GM12878 (cell line): ENCODE measurements around the gene LTBP3. TPM values are rescaled to one million over a fixed set of nuclear protein-coding genes. Genes with fewer than 3 reads are reported as not detected.
A peak's percentile ranks its signal among the peaks of the same experiment; 100 is the strongest.

Source experiments
- CBX5 ChIP-seq: sonication (generic); IDR thresholded peaks from 2 replicates; pipeline ENCODE4 v1.6.1; 2016; ENCODE audit warnings: low read depth, moderate library complexity, mild to moderate bottlenecking, inconsistent platforms
- CTCF ChIP-seq, 3 experiments: IDR thresholded peaks in 2 of 3; conservative IDR thresholded peaks in 1 of 3; 2 replicates each; pipeline ENCODE4 v1.5.1; 2011; ENCODE audit warnings: low read depth in 3 of 3, low read length in 3 of 3, mild to moderate bottlenecking in 3 of 3, control low read depth in 2 of 3, moderate library complexity in 2 of 3, inconsistent platforms in 1 of 3, mixed read lengths in 1 of 3; ENCODE audit not compliant: control insufficient read depth in 2 of 3, insufficient read depth in 1 of 3; ENCODE audit errors: extremely low read depth in 1 of 3
- MYC ChIP-seq: IDR thresholded peaks from 2 replicates; pipeline ENCODE4 v1.6.1; 2011; ENCODE audit warnings: mild to moderate bottlenecking, low read length, moderate library complexity, inconsistent platforms; ENCODE audit not compliant: insufficient read depth, insufficient replicate concordance, insufficient read length, severe bottlenecking
- RAD21 ChIP-seq: IDR thresholded peaks from 2 replicates; pipeline ENCODE4 v1.6.1; 2011; ENCODE audit warnings: mild to moderate bottlenecking, low read depth, low read length, moderate library complexity; ENCODE audit not compliant: insufficient read depth
- SIN3A ChIP-seq: IDR thresholded peaks from 2 replicates; pipeline ENCODE4 v1.6.1; 2012; ENCODE audit warnings: low read depth, low read length, improper control_type of control experiment
- SIX5 ChIP-seq: IDR thresholded peaks from 2 replicates; pipeline ENCODE4 v1.6.1; 2011; ENCODE audit warnings: mild to moderate bottlenecking, low read depth, low read length, moderate library complexity; ENCODE audit not compliant: severe bottlenecking
- SMC3 ChIP-seq: IDR thresholded peaks from 2 replicates; pipeline ENCODE4 v1.6.1; 2011; ENCODE audit warnings: low read length, improper control_type of control experiment, borderline replicate concordance
- ZBTB33 ChIP-seq: fragments of 450-650 bp; IDR thresholded peaks from 2 replicates; pipeline ENCODE4 v1.6.1; 2017; ENCODE audit warnings: mild to moderate bottlenecking
- ZBTB4 ChIP-seq: fragments of 450-650 bp; formaldehyde crosslinking; IDR thresholded peaks from 2 replicates; pipeline ENCODE4 v1.4.0; 2022; ENCODE audit warnings: mild to moderate bottlenecking, moderate library complexity
- polyA plus RNA-seq, 11 experiments: library from polyadenylated mRNA; depleted of rRNA in 4 of 11; unstranded in 6 of 11; stranded (reverse) in 5 of 11; fragments of >200 nt; fragmentation: Nextera tagmentation in 4 of 11; fragmentation: Illumina TruSeq in 1 of 11; extraction: Ambion mirVana in 4 of 11; extraction: Trizol in 1 of 11; gene quantifications; 1 replicate in 1 of 11; 2 replicates in 10 of 11; pipeline versions ENCODE4 v1.2.1 to v1.2.3, GENCODE V29; 2011 to 2016; ENCODE audit warnings: inconsistent platforms in 2 of 11, missing spikeins in 2 of 11, low read depth in 1 of 11
- total RNA-seq, 4 experiments: library from RNA; depleted of rRNA in 3 of 4; stranded (reverse); fragments of >200 nt in 3 of 4; fragmentation: Illumina TruSeq in 1 of 4; extraction: Trizol in 1 of 4; gene quantifications; 2 replicates each; pipeline versions ENCODE4 v1.2.1 to v1.2.3, GENCODE V29; 2013 to 2021
- TF ChIP-seq, protein P1 (sequence below): fragments of 450-650 bp; IDR thresholded peaks from 2 replicates; pipeline ENCODE4 v1.6.1; 2017; ENCODE audit warnings: borderline replicate concordance
- TF ChIP-seq, protein P2 (sequence below): IDR thresholded peaks from 2 replicates; pipeline ENCODE4 v1.6.1; 2011; ENCODE audit warnings: borderline replicate concordance, low read depth, mild to moderate bottlenecking, moderate library complexity, low read length; ENCODE audit not compliant: insufficient read depth, poor library complexity, severe bottlenecking

Gene LTBP3
- total and polyA plus RNA-seq, 10 of the 15 experiments (the other 5 are each of a cell fraction or from before 2014, with no cell fraction given): 2.2 to 12.2 (median 6.2) TPM; not detected in 2

DNA sequence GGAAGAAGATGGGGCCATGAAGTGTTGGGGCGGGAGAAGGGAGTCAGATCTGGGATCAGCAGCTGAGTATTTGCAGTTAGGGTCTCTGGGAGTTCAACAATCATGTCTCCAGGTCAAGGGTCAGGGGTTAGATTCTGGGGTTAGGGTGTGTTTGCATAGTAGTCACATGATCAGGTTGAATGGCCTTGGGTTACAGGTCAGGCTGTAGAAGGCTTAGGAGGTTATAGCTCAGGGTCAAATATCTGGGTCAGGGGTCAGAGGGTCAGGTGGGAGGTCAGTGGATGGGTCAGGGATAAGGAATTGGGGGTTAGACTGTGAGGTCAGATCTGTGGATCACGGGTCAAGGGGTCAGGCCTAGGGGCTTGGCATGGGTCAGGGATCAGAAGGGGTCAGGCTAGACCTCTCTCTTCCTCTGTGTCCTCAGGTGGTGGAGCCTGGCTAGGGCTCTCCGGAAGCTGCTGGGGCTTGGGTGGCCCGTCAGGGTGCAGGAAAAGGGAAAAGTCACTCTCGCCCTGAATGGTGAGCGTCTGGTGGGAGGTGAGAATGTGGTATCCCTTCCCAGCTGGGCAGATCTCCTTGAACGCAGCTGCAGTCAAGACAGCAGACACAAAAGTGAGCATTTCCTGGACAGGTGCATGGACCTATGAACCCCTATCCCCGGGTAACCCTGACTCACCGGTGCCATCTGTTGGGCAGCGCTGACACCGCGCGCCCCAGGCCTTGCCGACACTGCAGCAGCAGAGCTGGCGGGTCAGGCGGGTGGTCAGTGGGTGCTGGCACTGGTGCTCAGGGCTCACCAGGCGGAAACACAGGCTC is 6.4 kb downstream of the LTBP3 start (continued):
- TF ChIP-seq, protein P1, sequence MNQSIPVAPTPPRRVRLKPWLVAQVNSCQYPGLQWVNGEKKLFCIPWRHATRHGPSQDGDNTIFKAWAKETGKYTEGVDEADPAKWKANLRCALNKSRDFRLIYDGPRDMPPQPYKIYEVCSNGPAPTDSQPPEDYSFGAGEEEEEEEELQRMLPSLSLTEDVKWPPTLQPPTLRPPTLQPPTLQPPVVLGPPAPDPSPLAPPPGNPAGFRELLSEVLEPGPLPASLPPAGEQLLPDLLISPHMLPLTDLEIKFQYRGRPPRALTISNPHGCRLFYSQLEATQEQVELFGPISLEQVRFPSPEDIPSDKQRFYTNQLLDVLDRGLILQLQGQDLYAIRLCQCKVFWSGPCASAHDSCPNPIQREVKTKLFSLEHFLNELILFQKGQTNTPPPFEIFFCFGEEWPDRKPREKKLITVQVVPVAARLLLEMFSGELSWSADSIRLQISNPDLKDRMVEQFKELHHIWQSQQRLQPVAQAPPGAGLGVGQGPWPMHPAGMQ: no peak
- TF ChIP-seq MYC: no peak
- peak; percentile 69 to 75 (median 69) for TF ChIP-seq CTCF (IDR thresholded peaks at IDR 0.05 in 2 of 3, conservative IDR thresholded peaks at IDR 0.05 in 1 of 3; ENCODE audit: control insufficient read depth in 2 of 3, extremely low read depth in 1 of 3, insufficient read depth in 1 of 3, low read depth in 3 of 3, low read length in 3 of 3)
- no peak; the same call in 1 of the 2 replicates for TF ChIP-seq ZBTB33
- TF ChIP-seq, protein P2, sequence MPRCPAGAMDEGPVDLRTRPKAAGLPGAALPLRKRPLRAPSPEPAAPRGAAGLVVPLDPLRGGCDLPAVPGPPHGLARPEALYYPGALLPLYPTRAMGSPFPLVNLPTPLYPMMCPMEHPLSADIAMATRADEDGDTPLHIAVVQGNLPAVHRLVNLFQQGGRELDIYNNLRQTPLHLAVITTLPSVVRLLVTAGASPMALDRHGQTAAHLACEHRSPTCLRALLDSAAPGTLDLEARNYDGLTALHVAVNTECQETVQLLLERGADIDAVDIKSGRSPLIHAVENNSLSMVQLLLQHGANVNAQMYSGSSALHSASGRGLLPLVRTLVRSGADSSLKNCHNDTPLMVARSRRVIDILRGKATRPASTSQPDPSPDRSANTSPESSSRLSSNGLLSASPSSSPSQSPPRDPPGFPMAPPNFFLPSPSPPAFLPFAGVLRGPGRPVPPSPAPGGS: no peak
- no peak for TF ChIP-seq CBX5
- no peak for TF ChIP-seq SIX5
- TF ChIP-seq SMC3: peak; percentile 34; the same call in 1 of the 2 replicates
- peak; percentile 39 for TF ChIP-seq RAD21
- TF ChIP-seq SIN3A: no peak
- TF ChIP-seq ZBTB4: no peak
